LNCaP clone FGC (cell line): ENCODE measurements around the gene CFAP43.

Experiments
- DNase-seq: peaks from one replicate; pipeline ENCODE4 v3.0.0-alpha.2; 2011; ENCODE audit warnings: low read depth
- H3K4me3 ChIP-seq: 2 replicates; pipeline ENCODE4 v1.5.1; 2011; ENCODE audit warnings: mild to moderate bottlenecking, low read depth, low read length, control low read depth
- CTCF ChIP-seq: IDR thresholded peaks from 2 replicates; pipeline ENCODE4 v1.5.1; 2012; ENCODE audit warnings: mild to moderate bottlenecking; ENCODE audit not compliant: control insufficient read depth, insufficient read depth; ENCODE audit errors: extremely low read depth

Gene CFAP43

GRCh38 chr10:104242545-104242944 is 10.4 kb upstream of the CFAP43 start:
- no peak overlapping the region for H3K4me3 ChIP-seq
- no peak for DNase-seq
- TF ChIP-seq CTCF = no peak

- TF ChIP-seq CTCF = no peak
- no peak for DNase-seq
- no peak overlapping the region for H3K4me3 ChIP-seq
Measured at GRCh38 chr10:104240078-104240477, 7.9 kb upstream of the CFAP43 start.

GRCh38 chr10:104235801-104236200 is 3.6 kb upstream of the CFAP43 start:
- H3K4me3 ChIP-seq = no peak overlapping the region
- TF ChIP-seq CTCF = no peak
- no peak for DNase-seq

- no peak for TF ChIP-seq CTCF
- no peak for DNase-seq
- H3K4me3 ChIP-seq = no peak overlapping the region
Measured at GRCh38 chr10:104234934-104235333, 2.8 kb upstream of the CFAP43 start.

GRCh38 chr10:104233817-104234216 is 1.7 kb upstream of the CFAP43 start:
- no peak for DNase-seq
- no peak overlapping the region for H3K4me3 ChIP-seq
- TF ChIP-seq CTCF = no peak

- TF ChIP-seq CTCF = no peak
- no peak for DNase-seq
Measured at GRCh38 chr10:104232613-104233102, 494 bp upstream of the CFAP43 start.

GRCh38 chr10:104230490-104230889 is 1.7 kb downstream of the CFAP43 start:
- TF ChIP-seq CTCF = no peak
- no peak for DNase-seq
- H3K4me3 ChIP-seq = no peak overlapping the region

More at GRCh38 chr10:104232613-104233102, 494 bp upstream of the CFAP43 start:
- H3K4me3 ChIP-seq = peak overlapping the region; percentile 79
